Measurements from ENCODE around the gene NRG3. TPM values are rescaled to one million over a fixed set of nuclear protein-coding genes. Genes with fewer than 3 reads are reported as not detected.

Gene NRG3
- total RNA-seq, 1 donor from 2014 or later = 8.2 TPM

GRCh38 chr10:82564353-82565196, 689.6 kb downstream of the NRG3 start:
- peak in 1 of 2 donors; percentile 10 for DNase-seq (ENCODE audit: low read depth in 2 of 2)

- DNase-seq (ENCODE audit: low read depth in 2 of 2) = no peak
These were observed 690.2 kb downstream of the NRG3 start for GRCh38 chr10:82565197-82565575.

DNA sequence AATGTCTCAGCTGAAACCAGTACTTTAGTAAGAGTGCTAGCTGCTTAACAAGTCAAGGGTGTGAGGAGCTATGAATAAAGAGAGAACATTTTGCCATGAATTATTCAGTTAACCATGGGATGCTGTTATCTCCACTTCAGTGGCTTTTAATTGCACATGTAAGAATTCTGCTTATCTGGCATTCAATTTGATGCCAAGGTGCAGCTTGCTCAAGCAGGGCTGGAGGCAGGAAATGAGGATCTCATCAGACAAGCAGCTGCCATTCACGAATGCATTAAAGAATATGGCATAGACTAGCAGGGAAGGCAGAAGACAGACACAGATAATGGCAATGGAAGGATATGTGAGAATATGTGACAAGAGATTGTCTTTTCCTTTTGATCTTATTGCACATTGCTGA, 697.8 kb downstream of the NRG3 start:
- DNase-seq (ENCODE audit: low read depth in 2 of 2) = no peak

- no peak for DNase-seq (ENCODE audit: low read depth in 2 of 2)
These were observed 699.1 kb downstream of the NRG3 start for GRCh38 chr10:82574081-82574480.

DNA sequence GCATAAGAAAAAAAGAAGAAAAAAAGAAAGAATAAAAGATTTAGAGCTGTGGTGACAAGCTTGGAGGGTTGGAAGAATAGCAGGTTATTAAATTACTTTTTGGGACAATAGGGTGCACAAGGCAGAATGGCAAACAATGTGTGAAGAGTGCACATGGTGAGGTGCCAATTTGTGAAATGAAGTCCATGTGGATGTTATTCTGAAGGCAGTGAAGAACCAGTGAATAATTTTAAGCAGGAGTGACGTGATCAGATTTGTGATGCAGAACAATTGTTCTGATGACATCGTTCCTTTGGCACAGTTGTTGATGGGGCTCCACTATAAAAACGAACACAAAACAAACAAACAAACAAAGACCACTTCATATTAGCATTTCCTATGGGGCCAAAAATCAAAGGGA, 700.3 kb downstream of the NRG3 start:
- no peak for DNase-seq (ENCODE audit: low read depth in 2 of 2)

DNA sequence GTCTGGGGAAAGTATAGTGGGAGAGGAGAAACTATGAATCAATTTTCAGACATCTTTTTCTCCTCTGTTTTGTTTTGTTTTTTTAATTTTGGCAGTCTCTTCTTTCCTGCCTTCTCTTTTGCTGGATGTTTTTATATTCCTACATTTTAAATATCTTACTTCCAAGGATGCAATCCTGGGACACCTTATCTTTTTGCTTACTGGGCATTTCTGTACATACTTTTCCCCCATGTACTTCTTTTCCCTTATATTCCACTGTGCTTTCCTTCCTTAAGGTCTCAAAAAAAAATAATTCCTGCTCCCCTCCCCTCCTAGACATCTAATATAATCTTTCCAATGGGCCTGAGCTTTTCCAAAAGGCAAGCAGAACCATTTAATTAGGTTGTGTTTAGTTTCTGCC, 701.1 kb downstream of the NRG3 start:
- no peak for DNase-seq (ENCODE audit: low read depth in 2 of 2)

- no peak for DNase-seq (ENCODE audit: low read depth in 2 of 2)
These were observed 706.9 kb downstream of the NRG3 start for GRCh38 chr10:82581940-82582339.

DNA sequence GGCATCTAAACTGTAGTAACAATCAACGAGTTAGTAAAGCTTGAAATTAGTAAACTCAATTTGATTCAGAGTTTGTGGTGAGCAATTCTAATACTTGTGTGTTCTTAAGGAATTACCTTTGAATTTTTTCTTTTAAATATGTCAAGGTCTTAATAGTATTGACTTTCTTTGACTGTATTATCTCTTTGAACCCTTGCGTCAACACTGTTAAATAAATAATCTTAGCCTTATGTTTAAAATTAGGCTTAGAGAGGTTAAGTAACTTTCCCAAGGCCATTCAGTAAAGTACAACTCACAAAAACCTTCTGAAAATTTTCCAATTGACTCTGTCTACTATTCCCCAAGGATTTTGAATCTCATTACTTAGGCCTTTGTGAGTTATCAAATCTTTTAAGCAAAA, 716.4 kb downstream of the NRG3 start:
- no peak for DNase-seq (ENCODE audit: low read depth in 2 of 2)

DNA sequence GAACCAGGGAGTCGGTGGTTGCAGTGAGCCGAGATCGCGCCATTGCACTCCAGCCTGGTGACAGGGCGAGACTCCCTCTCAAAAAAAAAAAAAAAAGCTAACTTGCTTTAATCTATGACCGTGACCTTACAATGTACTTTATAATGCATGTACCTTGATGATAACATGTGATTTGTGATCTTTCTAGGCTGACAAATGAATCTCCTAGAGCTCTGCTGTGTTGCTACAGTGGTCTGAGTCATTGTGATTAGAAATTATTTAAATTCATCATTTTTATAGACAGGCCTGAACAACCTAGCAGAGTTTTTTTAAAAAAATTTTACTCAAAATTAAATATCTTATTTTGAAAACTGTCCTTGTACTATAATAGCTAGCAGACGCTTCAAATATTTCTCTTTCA, 722.8 kb downstream of the NRG3 start:
- no peak for DNase-seq (ENCODE audit: low read depth in 2 of 2)

- DNase-seq (ENCODE audit: low read depth in 2 of 2) = no peak
These were observed 734.9 kb downstream of the NRG3 start for GRCh38 chr10:82609845-82610244.

GRCh38 chr10:82618007-82618406, 743.0 kb downstream of the NRG3 start:
- no peak for DNase-seq (ENCODE audit: low read depth in 2 of 2)

DNA sequence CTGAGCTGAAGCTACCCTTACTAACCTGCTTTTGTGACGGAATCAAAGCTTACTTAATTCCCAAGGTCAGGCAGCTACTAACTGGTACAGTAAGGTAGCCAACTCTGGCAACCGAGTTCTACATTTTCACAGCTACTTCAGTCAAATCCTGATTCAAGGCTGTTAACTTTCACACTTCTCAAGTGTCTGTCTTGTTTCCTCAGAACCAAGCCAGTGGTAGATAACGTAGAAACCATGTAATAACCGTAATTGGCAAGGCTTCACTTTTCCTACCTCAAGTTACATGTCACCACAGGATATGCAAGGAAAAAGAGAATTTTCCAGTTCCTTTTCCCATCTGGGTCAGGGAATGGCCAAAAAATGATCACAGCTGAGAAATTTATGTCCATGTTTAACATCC, 746.7 kb downstream of the NRG3 start:
- DNase-seq (ENCODE audit: low read depth in 2 of 2) = no peak

DNA sequence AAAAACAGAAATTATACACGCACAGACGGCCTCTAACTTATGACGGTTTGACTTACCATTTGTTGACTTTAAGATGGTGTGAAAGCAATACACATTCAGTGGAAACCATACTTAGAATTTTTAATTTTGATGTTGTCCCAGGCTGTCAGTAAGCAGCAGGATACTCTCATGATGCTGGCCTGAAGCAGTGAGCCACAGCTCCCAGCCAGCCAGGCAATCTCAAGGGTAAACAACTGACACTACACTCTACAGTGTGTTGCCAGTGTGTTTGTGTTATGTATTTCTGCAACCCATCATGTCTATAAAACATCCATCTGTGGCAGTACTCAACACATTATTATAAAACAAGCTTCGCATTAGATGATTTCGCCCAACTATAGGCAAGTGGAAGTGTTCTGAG, 747.5 kb downstream of the NRG3 start:
- no peak for DNase-seq (ENCODE audit: low read depth in 2 of 2)

DNA sequence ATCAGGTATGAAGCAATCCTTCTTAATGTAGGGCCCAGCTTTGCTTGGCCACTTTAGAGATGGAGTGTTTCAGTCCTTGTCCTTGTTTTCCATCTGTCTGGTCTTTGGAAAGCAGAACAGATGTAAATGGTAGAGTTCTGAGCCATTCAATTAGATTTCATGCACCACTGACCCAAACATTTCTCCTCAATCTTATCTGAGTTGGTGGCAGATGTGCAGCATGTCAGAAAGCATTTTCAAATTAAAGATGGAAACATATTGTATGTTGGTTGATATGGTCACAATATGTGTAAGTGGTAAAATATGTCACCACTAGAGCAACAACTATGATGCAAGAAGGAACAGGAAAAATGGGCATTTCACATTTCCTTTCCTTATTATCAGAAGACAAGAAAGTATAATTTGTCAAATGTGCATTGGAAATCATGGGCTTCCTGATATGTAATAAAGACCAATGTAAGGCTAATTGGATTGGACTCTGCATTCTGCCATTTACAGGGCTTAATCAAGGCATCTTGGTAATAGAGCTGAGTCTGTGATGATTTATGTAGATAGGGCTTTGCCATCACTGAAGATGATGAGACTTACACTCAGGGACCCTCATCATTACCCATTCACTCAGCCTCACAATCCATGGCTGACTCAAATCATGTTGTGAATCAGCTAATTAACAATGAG, 750.7 kb downstream of the NRG3 start:
- DNase-seq (ENCODE audit: low read depth in 2 of 2) = no peak

DNA sequence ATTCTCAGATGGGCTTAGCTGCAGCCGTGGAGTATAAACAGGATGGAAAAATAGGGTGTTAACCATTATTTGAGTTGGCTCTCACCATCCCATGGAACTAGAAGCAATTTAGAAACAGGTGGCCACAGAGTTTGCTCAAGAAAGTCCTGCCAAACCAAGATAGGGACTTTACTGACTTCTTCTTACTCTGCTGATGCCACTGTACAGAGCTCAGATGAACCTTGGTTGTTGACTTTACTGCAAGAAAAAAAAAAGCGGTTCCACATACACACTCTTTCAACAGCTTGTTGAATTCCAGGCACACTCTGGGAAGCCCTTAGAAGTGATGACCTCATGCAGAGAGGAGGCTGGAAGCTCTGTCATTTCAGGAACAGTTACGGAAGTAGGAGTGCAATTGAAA, 753.4 kb downstream of the NRG3 start:
- peak in 1 of 2 donors; percentile 3 for DNase-seq (ENCODE audit: low read depth in 2 of 2)

- DNase-seq (ENCODE audit: low read depth in 2 of 2) = no peak
These were observed 768.1 kb downstream of the NRG3 start for GRCh38 chr10:82643076-82643475.

DNA sequence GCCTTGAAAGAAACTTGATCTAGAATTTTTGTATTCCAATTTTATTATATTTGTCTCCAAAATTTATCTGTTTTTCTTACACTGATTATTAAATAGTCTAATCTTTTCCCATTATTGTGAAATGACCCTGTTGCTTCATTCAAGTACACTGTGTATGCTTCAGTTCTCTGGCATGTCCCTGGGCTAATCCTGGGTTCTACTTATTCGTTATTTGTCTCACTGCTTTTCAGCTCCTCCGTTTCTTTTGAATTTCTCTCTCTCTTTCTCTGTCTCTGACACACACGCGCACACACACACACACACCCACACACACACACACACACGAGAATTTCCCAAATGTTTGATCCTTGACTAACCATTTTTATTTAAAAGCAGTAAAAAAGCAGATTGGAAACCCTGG, 768.6 kb downstream of the NRG3 start:
- no peak for DNase-seq (ENCODE audit: low read depth in 2 of 2)

GRCh38 chr10:82645221-82645620, 770.2 kb downstream of the NRG3 start:
- DNase-seq (ENCODE audit: low read depth in 2 of 2) = no peak

GRCh38 chr10:82653244-82654155, 778.5 kb downstream of the NRG3 start:
- no peak for DNase-seq (ENCODE audit: low read depth in 2 of 2)

DNA sequence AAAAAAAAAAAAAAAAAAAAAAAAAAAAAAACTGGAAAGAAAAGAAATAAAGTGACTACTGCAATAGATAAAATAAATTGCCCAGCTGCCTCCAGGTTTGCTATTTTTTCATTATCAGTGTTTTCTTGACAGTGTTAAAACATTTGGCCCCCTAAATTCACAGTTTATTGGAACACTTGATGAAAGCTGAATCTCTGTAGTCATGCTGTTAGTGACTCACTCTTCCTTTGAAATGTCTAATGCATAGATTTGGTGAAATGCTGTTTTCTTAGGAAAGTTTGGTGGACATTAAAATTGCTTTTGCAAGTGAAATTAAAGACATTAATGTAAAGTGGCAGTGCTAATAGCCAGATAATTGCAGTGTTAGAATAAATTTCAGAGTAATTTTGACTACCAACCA, 785.2 kb downstream of the NRG3 start:
- no peak for DNase-seq (ENCODE audit: low read depth in 2 of 2)

- DNase-seq (ENCODE audit: low read depth in 2 of 2) = no peak
These were observed 786.0 kb downstream of the NRG3 start for GRCh38 chr10:82660986-82661385.

- no peak for DNase-seq (ENCODE audit: low read depth in 2 of 2)
These were observed 786.7 kb downstream of the NRG3 start for GRCh38 chr10:82661701-82662100.

All from dermis microvascular lymphatic vessel endothelial cell (primary cell).